ENCODE data around the gene TMEM218. TPM values are rescaled to one million over a fixed set of nuclear protein-coding genes. Genes with fewer than 3 reads are reported as not detected.

Gene TMEM218
- total RNA-seq, 1 experiment from 2014 or later, result 14.3 TPM

DNA sequence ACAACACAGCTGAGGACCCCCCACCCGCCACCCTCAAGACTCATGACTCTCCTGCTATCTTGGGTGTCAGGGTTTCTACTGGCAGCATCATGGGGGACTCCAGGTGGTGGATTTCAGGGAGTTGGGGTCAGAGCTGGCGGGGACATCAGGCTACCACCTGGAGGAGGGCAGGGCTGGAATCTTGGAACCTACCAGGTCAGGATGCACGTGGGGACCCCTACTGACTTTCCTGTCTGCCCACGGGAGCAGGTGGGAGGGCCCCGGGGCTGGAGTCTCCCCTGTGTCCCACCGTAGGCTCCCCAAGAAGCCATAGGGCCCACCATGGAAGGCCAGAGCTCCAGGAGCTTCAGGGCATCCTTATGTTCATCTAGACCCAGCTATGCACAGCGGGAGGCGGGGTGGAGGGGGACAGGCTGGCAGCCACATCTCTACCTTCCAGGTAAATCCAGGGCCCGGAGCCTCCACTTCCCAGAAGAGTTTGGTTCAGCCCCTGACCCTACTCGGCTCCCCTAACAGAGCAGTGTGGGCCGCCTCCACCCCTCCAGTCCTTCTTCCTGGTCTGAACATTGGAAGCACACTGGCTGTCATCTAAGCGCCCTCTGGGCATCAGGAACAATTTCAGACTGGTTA lies 38.4 kb downstream of the TMEM218 start:
- Histone ChIP-seq H3T11ph (ENCODE audit: low read length) (no peak overlapping the region), H3K4me1 (ENCODE audit: insufficient read depth, low read length) (no peaks in the 10 kb centered on the region), H3K9ac (ENCODE audit: extremely low read depth, insufficient read length, low read length) (no peak overlapping the region), H4K91ac (ENCODE audit: insufficient read length, low read depth, low read length) (no peak overlapping the region), H3K27ac (ENCODE audit: insufficient read length, low read depth, low read length) (no peak overlapping the region), H4K20me1 (ENCODE audit: control insufficient read depth, insufficient read depth, insufficient read length) (no peaks in the 10 kb centered on the region), H3K23me2 (ENCODE audit: insufficient read length, low read depth, low read length, poor library complexity, severe bottlenecking) (no peaks in the 10 kb centered on the region), H4K5ac (ENCODE audit: insufficient read length, low read depth, low read length) (no peak overlapping the region), H3K79me2 (ENCODE audit: insufficient read depth, low read length) (no peaks in the 10 kb centered on the region), H3K56ac (ENCODE audit: insufficient read length, low read depth, low read length) (no peak overlapping the region), H3K27me3 (ENCODE audit: insufficient read depth, low read length) (no peaks in the 10 kb centered on the region), H4K8ac (replicated peaks; ENCODE audit: insufficient read length, low read depth, low read length) (no peak overlapping the region), H3K9me3 (ENCODE audit: control insufficient read depth, low read depth, low read length) (no peaks in the 10 kb centered on the region), H2BK20ac (ENCODE audit: low read depth, low read length, poor library complexity, severe bottlenecking) (no peak overlapping the region), H3K18ac (ENCODE audit: insufficient read length, low read depth, low read length) (no peak overlapping the region), H3K4me2 (ENCODE audit: insufficient read depth, insufficient read length, low read length) (no peak overlapping the region), H2BK120ac (ENCODE audit: low read depth, low read length, poor library complexity, severe bottlenecking) (no peak overlapping the region), H3K79me1 (ENCODE audit: insufficient read depth, low read depth, low read length, poor library complexity, severe bottlenecking) (no peaks in the 10 kb centered on the region), H3K23ac (ENCODE audit: insufficient read length, low read depth, low read length) (no peak overlapping the region), H3K4ac (ENCODE audit: low read depth, low read length) (no peak overlapping the region), H2BK15ac (ENCODE audit: low read depth, low read length) (no peak overlapping the region), H3K14ac (ENCODE audit: insufficient read depth, low read length) (no peak overlapping the region), H2BK5ac (ENCODE audit: insufficient read length, low read length) (no peak overlapping the region), H2AFZ (ENCODE audit: low read length) (no peak overlapping the region), H2BK12ac (ENCODE audit: insufficient read length, low read depth, low read length) (no peak overlapping the region), H2AK5ac (ENCODE audit: insufficient read length, low read length) (no peak overlapping the region)
- DNase-seq, result no peak
- H3K4me3 Mint-ChIP-seq, result no peak overlapping the region
- TF ChIP-seq, protein P1, sequence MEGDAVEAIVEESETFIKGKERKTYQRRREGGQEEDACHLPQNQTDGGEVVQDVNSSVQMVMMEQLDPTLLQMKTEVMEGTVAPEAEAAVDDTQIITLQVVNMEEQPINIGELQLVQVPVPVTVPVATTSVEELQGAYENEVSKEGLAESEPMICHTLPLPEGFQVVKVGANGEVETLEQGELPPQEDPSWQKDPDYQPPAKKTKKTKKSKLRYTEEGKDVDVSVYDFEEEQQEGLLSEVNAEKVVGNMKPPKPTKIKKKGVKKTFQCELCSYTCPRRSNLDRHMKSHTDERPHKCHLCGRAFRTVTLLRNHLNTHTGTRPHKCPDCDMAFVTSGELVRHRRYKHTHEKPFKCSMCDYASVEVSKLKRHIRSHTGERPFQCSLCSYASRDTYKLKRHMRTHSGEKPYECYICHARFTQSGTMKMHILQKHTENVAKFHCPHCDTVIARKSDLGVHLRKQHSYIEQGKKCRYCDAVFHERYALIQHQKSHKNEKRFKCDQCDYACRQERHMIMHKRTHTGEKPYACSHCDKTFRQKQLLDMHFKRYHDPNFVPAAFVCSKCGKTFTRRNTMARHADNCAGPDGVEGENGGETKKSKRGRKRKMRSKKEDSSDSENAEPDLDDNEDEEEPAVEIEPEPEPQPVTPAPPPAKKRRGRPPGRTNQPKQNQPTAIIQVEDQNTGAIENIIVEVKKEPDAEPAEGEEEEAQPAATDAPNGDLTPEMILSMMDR (conservative IDR thresholded peaks at IDR 0.05), result no peak
- H3K27ac Mint-ChIP-seq, result no peak overlapping the region
- H3K4me1 Mint-ChIP-seq, result peaks cover 16 to 22% of the 10 kb centered on the region in 2 experiments
- H3K9me3 Mint-ChIP-seq, result no peaks in the 10 kb centered on the region
- peaks cover 10% of the 10 kb centered on the region for H3K27me3 Mint-ChIP-seq (ENCODE audit: low read depth)
- H3K36me3 Mint-ChIP-seq (ENCODE audit: insufficient read depth in 1 of 3, low read depth in 3 of 3), result no peaks in the 10 kb centered on the region
- WGBS (ENCODE audit: extremely low coverage, insufficient read length, low lambda C conversion rate), result no CpG with 5 or more reads among the region's 12 CpGs

All from H9 (cell line).